HG03460 (cell line): ENCODE measurements around the gene SLX9.
"Not testable (repeated sequence)": the region's sequence is repeated elsewhere in the genome, so short reads cannot be mapped to it uniquely, and the experiment has no call there.

Experiments used
- ATAC-seq: cut with Tn5 transposase; IDR thresholded peaks from one replicate; pipeline ENCODE4 v1.9.1; 2021; ENCODE audit not compliant: unreplicated experiment

The SLX9 gene

DNA sequence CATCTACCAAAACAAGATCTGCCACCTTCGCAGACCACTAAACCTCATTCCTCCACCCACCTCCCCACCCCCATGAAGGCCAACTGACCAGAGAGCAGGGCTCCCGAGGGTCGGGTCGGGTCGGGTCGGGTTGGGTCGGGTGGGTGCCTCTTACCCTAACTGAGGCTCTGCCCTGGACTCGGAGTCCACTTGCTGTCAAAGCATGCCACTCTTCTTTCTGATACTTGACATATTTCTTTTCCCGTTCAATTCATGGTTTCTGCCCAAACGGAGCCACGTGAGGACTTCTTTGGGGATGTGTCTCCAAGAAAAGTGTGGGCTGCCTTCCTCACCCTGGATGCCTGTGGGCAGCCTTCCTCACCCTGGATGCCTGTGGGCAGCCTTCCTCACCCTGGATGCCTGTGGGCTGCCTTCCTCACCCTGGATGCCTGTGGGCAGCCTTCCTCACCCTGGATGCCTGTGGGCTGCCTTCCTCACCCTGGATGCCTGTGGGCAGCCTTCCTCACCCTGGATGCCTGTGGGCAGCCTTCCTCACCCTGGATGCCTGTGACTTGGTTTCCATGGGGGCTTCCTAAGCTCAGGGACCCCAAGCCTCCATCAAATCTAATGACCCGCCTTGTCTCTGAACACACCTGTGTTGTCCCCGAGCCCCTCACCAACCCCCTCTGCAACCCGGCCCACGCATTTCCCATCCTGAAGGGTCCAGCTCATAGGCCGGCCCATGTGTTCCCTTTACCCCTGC is 11.2 kb upstream of the SLX9 start:
- ATAC-seq, result not testable (repeated sequence)

DNA sequence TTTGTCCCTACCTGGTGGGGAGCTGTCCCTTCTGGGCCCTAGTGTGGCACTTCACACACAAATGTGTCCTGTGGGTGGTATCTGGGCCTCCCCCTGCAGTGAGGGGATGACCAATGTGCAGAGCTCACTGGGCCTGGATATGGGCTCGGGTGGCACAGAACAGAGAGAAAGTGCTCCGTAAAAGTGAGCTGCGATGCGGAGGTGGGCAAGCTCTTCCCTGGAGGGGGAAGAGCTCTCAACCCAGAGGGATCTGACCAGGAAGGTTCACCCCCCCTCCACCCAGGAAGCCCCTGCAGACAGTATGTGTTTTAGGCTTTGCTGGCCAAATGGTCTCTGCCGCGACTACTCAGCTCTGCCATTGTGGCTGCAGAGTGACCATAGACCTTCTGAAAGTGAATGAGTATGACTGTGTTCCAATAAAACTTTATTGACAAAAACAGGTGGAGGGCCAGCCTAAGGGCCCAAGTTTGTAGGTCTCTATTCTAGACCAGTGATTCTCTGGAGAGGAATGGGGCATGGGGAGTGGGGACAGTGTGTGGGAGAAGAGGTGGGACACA is 10.5 kb upstream of the SLX9 start:
- ATAC-seq, result no peak

DNA sequence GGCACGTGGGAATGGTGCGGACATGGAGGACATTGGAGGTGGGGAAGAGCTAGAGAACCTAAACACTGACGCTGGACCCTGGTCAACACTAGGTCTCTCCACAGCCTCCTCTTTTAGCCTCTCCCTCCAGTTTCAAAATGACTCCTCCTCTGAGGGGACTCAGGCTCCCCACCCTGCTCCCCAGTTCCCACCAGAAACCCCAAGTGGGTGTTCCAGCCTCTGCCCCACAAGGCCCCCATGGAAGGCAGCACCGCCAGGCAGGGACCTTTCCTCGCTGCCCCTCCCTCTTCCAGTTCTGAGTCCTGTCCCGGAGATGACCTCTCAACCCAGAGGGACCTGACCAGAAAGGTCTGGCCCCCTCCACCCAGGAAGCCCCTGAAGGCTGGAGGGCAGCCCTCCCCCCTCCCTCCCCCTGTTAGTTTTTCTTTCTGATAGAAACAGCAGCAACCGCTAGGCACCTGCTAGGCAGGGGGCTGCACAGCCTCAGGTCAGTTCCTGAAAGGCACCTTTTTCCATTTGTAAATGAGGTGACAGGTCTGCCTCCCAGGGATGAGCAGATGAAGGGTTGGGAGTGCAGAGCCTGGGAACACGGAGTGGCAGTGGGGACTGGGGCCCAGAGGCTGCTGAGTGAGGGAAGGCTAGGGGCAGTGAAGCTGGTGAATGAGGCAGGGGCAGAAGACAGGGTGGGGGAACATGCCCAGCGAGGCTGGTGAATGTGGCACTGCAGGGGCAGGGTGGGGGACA is 9.9 kb upstream of the SLX9 start:
- no peak for ATAC-seq

DNA sequence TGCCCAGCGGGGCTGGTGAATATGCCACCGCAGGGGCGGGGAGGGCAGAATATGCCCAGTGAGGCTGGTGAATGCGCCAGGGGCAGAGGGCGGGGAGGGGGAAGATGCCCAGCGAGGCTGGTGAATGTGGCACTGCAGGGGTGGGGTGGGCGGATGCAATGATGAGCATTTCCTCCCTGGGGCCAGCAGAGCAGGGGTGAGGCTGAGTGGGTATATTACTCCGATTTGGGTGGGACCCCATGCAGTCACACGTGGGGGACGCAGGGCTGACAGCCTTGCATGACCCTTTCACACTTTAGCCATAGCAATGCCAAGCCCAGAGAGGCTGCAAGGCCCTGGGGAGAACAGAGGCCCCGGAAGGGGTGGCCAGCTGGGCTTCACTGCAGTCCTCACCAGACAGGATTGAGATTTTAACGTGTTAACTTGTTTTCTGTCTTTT is 9.3 kb upstream of the SLX9 start:
- ATAC-seq, result no peak

DNA sequence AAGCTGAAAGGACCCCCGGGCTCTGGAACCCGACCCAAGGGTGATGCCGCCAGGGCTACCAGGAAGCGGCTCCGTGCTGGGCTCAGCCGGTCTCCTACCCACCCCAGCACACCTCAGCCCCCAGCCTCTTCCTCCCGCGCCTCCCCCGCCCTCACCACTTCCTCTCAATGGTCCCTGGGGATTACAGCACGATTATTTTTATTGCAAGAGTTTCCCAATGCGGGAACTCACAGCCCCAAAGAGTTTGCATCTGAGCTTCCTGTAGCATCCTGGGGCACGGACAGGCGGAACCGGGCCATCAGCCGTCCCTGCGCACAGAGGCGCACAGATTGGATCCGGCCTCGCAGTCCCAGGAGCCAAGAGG is 8.7 kb upstream of the SLX9 start:
- ATAC-seq, result no peak

DNA sequence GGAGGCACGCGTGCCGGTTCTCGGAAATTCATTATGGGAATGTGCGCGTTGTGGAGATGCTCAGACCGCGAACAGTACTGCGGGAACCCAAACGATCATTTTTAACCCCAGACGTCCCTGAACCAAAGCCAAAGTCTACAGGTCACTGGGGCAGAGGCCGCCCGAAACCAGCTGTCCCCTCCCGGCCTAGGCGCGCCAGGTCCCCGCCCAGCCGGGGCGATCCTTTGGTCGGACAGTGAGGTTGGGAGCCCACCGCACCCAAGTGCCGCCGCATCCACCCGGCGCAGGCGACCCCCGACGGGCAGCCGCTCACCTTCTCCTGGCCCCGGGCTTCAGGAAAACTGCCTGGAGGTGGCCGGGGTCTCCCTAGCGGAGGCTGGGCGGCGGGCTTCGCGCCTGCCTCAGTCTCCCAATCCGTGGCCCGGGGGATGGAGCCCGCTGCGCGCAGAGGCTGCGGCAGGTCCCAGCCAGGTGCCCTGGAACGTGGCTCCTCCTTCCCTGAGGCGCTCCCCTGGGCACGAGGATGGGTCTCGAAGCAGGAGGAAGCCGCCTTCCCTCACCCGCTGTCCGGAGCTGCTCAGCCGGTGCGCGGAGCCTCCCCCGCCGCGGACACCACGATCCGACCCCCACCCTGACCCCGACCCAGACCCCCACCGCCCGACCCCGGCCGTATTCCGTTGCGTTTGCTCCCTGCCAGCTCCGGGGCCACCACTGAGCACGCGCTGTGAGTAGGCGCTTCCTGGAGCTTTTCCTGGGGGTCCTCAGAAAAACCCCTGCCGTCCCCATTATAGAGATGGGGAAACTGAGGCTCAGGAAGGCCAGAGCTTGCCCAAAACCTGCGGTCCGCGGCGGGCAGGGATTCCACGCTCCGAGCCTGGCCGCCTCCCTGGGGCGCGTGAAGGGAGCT is 8.1 kb upstream of the SLX9 start:
- ATAC-seq, result no peak

DNA sequence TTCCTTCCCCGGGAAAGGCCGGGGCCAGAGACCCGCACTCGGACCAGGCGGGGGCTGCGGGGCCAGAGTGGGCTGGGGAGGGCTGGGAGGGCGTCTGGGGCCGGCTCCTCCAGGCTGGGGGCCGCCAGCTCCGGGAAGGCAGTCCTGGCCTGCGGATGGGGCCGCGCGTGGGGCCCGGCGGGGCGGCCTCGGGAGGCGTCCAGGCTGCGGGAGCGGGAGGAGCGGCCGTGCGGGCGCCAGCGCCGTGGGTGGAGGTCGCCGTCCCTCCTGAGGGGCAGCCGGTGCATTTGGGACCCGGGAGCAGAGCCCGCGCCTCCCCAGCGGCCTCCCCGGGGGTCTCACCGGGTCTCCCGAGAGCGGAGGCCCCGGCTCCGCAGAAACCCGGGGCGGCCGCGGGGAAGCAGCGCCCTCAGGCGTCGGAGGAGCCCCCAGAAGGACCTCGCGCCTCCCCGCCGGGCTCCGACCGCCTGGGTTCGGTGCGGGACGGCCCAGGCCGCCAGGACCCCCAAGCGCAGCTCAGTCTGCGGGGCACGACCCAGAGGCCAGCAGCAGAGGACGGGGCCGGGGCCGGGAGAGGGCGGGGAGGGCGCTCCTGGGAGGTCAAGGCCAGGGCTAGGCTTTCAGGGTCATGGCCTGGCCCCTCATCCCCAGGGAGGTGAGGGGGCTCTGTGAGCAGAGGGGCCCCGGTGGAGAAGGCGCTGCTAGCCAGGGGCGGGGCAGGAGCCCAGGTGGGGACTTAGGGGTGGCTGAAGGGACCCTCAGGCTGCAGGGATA is 7.2 kb upstream of the SLX9 start:
- ATAC-seq, result no peak

DNA sequence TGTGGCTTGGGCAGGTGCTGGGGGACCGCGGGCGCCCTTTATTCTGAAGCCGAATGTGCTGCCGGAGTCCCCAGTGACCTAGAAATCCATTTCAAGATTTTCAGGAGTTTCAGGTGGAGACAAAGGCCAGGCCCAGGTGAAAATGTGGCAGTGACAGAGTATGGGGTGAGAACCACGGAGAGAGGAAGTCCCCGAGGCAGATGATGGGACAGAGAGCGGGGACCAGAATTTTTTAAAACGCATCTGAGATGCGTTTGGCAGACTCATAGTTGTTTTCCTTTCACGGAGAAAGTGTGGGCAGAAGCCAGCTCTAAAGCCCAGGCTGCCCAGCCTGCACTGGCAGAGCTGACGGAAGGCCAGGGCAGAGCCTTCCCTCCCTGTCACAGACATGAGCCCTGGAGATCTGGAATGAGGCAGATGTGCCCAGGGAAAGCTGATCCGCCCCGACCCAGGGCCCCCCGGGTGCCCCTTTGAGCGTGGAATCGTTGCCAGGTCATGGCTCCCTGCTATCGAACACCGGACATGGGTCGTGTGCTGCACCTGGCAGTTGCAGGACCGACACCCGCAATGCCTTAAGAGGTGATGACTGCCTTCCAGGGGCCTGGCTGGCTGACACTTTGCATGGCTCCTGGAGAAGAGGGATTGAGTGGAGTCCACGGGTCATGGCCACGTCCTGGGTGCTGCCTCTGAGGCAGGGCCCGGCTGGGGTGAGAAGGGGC is 6.5 kb upstream of the SLX9 start:
- no peak for ATAC-seq

DNA sequence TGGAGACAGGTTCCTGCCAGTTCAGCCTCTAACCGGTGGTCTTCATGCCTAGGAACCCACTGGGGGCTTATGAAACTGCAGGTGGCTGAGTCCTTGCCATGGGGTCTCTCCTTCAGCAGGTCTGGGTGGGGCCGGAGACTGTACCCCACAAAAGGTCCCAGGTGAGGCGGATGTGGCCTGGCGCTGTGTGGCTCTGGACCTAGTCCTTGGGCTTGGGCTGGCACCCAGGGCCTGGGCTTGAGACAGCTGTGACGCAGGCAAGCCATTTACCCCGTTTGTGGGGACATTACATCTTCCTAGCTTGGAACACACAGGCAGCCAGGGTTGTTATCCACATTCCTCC is 5.9 kb upstream of the SLX9 start:
- ATAC-seq, result no peak

DNA sequence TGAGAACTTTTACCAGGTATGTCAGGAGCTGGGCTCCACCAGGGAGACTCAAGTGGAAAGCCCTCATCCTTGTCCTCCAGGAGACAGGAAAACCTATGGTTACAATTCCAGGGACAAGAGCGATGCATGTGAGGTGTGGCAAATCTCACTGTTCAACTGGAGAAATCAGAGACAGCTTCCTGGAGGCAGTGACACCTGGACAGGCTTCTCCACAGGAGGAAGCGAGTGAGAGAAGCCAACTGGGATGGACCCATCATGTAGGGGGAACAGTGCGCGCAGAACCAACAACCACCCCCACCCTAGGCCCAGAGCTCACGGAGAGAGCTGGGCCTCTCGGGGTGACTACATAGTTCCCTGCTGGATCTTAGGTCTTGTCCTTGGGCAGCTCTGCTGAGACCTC is 5.6 kb upstream of the SLX9 start:
- no peak for ATAC-seq

DNA sequence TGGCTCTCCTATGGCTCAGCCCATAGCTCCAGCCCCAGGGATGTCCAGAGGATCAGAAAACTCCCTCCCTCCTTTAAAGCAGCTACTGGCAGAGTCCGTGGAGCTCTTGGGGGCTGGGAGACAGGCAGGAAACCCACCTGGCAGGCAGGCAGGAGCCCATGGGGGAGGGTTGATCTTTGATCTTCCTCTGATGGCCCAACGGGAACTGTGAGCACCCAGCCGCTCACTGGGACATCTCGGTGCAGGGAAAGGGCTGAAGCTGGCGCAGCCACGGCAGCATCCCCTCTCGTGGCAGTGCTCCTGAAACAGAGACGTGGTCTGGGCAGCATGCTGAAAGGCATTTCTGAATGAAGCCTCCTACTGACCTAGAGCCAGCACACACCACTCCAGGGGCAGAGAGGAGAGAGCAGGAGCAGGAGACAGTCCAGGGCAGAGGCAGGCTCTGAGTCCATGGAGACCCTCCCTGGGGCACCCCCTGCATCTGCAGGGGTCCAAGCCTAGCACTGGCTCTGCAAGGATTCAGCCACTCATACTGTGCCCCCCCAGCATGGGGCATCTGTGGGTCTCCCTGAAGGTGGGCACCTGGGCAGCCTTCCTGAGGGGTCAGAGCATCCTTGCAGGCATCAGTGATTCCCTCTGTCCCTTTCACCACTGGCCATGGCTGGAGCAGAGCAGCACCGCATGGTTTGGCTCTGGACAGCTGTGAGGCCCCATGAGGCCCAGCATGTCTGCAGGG is 4.9 kb upstream of the SLX9 start:
- ATAC-seq, result no peak

DNA sequence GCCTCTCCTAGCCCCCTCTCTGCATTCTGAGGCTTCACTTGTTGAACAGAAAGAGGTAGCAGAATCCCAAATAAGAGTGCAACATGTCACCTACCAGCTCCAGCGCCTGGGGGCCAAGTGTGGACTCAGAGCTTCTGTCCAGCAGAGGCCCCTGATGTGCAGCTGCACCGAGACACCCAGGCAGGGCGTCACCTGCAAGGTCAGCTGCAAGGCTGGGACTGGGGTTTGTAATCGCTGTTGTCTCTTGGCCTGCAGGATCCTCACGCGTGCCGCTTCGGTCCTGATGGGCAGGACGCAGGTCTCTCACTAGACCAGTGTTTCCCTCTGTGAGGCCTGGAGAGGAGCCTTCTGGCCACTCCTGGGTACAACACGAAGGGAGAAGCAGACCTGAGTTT is 4.3 kb upstream of the SLX9 start:
- ATAC-seq, result no peak

DNA sequence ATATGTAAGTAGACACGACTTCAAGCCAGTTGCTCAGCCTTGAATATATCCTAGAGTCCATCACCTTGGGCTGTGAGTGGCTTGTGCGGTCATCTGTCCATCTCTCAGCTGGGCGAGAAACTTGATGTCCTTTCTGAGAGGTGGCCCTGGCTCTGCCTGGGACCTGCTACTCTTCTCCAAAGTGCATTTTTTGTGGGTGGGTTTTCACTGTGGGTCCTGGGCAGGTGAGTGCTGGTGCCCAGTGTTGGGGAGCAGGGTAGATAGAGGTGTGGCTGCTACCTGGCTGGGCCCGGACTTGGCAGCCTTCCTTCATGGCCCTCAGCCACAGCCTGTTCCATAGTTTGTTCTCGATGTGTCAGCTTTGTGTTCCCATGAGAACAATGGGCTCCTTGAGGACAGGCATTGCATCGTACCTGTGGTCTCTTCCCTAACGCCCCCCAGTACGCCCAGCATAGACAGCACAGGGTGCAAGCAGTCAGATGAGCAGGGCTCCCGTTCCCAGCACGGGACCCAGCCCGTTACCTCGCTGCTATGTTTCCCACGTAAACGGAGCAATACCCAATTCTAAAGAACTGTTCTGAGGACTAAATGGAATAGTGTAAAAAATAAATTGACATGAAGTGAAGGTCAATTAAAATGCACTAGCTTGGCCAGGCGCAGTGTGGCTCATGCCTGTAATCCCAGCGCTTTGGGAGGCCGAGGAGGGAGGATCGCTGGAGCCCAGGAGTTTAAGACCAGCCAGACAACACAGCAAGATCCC is 877 bp upstream of the SLX9 start:
- ATAC-seq, result no peak

DNA sequence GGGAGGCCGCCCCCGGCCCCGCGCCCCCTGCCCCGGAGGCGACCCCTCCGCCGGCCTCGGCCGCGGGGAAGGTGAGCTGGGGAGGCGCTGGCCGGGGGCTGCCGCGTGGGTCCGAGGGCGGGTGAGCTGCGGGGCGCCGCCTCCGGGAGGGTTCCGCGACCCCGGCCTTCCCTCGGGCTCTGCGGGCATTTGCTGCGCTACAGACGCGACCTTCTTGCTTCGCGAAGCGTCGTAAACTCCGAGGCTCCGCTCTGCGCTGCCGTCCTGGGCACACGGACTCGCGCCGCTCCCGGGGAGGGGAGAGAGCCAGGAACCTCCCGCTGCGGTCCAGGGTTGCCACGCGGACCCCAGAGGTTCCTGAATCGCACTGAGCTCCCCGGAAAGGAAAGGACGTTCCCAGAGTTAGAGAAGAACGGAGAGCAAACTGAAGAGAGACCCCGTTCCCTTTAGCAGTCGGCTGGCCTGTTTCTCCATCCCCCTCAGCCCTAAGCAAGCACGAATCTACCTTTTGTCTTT is 345 bp downstream of the SLX9 start:
- peak; percentile 11 for ATAC-seq

DNA sequence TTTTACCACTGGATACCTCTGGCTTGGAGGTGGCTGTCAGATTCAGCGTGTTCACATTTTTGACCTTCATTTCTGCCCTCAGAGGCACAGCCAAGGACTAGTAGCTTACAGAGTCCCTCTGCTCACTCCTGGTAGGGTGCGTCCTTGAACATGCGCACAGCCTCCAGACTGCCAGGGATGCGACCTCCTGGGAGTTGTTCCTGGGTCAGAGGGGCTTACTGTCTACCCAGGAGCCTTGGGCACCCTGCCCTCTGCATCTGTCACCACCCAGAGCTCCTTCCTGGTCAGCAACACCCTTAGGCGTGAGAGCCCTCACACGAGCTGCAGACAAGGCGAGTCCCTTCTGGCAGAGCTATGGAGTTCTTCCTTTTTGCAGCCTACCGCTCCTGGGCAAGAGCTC is 1.7 kb downstream of the SLX9 start:
- ATAC-seq, result no peak

DNA sequence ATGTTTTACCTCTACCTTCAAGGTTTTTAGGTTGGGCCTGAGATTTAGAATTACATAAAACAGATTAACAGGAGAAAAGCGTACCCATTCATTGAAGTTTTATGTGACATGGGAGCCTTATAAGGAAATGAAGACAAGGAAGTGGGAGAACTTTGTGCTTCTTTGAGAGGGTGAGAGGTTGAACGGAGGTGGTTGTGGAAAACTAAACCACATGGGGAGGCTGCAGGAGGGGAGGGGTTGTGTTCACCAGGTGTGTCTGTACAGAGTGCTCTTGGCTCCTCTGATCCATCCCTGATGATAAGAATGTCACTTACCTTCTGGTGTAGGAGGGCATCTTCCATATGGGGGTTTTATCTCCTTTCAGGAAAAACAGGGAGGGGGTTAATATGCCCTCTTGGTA is 2.7 kb downstream of the SLX9 start:
- ATAC-seq, result no peak

DNA sequence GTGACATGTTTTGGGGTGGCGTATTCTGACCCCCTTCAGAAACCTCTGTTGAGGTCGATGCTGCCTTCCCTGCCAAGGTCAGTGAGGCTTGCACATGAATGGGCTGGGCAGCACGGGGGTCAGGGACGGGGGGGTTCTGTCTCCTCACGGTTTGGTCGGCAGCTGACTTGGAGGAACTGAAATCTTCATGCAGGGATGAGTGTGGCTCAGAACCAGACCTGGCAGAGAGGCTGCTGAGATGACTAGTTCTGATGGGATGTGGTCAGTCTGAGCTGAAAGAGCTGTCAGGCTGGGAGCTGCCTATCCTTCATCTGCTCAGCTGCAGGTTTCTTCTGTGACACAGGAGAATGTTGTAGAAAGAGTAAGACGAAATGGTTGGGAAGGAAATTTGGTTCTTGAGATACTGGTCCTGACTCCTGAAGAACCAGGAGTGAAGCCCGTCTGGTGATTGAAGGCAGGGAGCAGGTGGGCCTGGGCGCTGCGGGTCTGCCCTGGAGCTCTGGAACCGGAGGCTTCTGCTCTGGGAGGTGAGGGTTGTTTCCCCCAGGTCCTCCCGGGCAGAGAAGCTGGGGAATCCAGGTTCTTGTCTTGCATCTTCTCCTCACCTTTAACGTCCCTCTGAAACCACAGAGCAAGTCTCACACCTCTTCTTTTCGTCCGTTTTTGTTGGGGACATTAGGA is 3.3 kb downstream of the SLX9 start:
- no peak for ATAC-seq
